Suppressor macrophage treated with lipopolysaccharide for 4 hours (primary cell): ENCODE measurements around the gene KIF5A.

ENCODE experiments used
- DNase-seq: peaks from one replicate; pipeline ENCODE4 v3.0.0-alpha.2; 2020

Gene KIF5A

DNA sequence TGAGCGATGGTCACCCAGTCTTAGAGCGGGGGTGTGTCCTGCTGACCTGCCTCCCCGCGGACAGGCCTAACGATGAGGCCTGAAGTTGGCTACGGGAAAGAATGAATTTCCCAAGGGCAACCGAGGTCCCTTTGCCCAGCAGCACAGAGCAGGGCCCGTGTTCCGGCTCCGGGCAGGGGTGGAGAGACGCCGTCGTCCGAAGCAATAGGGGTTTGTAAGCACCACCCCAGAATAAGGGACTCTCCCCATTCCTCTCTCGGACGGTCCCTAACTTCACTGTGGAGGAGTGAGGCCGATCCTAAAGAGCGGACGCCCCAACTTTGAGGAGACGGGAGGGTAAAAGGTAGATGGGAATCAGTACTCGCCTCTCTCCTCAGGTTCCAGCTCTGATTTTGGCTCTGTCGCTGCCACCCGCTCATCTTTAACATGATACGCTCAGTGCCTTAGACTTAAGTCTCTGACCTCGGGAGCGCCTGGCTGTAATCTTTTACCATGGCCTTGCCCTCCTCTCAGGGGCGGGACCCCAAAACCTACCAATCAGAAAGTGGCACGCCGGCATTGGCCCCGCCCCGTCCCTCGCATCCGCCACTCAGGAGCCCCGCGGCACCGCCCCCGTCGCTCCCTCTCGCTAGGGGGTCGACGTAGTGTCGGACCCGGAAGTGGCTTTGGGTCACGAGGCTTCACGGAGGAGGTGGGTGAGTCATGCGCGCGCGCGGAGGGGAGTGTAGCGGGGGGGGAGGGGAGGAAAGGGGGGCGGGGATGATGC is 29.6 kb upstream of the KIF5A start, which contains the start of gene DDIT3:
TSS of gene DDIT3 (minus strand) at position 462 of the 766 bp plus-strand sequence. CDS start 3,108 bp downstream, outside the sequence.
- peak; percentile 100 for DNase-seq

DNA sequence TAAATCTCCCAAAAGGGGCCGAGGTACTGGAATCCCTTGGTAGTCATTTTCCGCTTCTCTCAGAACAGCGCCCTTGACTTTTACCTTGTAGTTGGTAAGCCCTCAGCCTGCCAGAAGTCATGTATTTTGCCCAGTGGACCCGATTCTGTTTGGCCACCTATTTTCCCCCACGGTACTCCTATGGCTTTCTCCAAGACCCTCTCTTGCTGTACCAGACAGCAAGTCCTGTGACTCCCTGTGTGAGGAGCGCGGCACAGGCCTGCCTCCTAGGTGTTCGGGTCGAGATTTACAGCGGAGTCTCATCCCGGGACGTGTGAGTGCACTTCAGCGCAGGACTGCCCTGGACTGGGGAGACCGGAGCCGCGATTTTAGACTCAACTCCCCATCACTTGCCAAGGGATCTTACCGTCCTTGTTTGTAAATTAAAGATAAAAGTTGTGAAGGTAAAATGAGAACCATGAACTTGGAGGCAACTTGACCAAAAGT is 28.3 kb upstream of the KIF5A start:
- no peak for DNase-seq

DNA sequence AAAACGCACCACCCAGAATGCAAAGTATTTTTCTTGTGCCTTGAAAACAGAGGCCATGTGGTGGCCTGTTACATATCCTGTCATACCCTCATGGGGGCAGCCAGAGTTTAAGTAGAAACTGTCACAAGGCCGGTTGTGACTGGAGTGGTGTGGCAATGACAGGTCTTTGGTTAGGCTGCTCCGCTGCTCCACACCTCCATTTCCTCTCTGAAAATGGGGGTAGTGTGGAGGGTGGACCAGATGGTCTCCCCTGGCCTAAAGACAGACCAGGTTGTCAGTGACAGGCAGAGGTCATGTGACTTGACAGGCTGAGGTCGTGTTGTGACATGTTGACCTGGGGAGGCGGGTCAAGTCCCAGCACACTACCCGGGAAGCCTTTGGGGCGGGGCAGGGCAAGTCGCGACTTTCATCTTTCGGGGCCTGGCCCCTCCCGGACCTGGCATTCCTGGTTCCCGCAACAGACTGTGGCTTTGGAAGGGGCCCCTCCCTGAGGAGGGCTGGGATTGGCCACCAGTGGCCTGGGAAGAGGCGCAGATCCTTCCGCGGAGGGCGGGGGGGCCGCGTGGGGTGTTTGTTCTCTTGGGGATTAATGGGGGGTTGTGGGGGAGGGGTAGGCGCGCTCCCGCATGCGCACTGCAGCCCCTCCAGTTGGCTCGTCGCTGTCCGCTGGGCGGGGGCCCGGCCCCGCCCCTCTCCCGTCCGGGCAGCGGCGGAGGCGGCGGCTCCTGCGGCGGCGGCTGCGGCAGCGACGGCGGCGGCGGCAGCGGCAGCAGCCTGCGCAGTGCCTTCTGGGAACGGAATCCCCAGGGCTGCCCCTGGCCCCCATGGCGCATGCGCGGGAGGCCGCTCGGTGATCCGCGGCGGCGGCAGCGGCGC is 27.6 kb upstream of the KIF5A start, which contains the start of gene MBD6:
TSS of gene MBD6 (plus strand) at position 814 of the 876 bp plus-strand sequence. CDS start 1,480 bp downstream, outside the sequence.
- peak; percentile 94 for DNase-seq

DNA sequence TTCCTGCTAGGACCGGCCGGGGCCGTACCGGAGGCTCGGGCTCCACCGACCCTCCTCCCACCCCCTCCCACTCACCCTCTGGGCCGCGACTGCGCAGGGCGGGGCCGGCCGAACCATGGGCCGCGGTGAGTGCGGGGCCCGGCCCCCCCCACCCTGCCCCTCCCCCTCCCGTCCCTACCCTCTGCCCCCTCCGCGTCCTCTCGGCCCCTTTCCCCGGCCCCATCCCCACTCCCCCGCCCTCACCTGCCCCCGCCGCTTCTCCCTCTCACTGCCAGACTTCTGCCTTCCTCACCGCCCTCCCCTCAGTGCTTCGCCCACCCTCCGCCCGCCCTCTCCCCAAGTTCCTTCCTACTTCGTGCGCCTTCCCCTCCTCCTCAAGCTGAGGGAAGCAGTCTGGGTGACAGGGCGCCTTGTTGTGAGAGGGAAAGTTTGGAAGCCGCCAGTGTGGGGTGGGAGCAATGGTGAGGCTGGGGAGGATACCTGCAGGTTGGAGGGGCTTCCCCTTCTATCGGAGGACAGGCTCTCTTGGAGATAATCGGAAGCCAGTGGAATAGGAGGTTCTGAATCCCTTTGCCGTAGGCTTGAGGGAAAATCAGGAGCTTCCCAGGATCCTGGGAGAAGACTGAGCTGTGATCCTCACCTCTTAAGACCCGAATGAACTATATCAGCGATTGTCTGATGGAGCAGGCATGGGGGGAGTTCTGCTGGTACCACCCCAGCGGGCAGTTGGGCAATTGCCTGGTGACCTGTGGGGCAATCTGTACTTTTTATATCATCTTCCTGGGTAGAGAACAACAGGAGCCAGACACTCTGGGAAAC is 26.7 kb upstream of the KIF5A start:
- peak; percentile 61 for DNase-seq

DNA sequence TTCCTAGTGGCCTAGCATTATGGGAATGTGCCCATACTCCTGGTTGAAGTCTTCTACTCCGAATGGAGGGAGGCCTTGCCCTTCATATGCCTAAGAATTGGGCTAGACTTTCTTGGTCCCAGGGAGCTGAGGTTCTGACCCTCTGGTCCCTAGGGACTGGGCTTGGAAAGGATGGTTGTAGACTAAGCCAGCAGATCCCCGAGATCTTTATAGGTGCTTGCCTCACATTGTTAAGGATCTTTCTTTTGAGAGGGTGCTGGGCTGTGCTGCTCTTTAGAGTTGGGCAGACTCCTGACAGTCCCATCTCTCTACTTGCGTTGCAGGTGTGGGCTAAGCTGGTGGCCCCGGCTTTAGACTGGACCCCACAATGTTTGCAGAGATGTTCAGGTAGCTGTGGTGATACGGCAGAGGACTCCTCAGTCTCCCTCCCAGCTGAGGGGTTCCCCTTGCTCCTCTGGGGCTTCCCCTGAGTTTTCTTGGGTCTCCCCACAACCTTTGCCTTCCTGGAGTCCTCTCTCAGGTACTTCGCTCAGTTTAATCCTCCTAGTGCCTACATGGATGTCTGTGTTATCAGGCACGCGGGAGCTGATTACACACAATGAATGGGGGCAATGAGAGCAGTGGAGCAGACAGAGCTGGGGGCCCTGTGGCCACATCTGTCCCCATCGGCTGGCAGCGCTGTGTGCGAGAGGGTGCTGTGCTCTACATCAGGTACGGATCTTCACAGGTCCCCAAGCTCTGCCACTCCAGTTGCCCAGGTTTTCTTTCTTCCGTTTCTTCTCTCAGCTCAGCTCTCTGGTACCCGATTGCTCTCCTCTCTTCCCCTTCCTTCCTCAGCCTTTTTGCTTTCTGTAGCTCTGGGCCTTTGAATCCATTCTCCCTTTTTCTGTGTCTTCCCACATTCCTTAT is 25.9 kb upstream of the KIF5A start:
- no peak for DNase-seq

DNA sequence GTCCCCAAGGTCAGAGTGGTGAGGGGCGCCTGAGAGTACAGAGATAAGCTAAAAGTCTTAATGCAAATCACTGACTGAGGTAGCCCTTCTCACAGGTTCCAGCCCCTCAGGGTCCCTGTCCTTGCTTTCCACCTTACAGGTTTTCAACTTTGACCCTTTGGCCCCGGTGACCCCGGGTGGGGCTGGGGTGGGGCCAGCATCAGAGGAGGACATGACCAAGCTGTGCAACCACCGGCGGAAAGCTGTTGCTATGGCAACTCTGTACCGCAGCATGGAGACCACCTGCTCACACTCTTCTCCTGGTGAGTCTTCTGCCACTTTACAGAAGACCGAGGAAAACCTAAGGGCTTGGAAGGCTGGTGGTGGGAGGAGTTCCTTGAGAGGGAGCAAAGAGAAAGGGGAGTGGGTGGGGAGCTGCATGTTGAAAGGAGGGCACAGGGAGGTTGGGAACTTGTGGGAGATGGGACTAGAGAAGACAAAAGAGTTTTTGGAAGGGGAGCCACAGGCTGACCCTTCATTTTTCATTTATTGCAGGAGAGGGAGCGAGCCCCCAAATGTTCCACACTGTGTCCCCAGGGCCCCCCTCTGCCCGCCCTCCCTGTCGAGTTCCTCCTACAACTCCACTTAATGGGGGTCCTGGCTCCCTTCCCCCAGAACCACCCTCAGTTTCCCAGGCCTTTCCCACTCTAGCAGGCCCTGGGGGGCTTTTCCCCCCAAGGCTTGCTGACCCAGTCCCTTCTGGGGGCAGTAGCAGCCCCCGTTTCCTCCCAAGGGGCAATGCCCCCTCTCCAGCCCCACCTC is 24.8 kb upstream of the KIF5A start:
- no peak for DNase-seq

DNA sequence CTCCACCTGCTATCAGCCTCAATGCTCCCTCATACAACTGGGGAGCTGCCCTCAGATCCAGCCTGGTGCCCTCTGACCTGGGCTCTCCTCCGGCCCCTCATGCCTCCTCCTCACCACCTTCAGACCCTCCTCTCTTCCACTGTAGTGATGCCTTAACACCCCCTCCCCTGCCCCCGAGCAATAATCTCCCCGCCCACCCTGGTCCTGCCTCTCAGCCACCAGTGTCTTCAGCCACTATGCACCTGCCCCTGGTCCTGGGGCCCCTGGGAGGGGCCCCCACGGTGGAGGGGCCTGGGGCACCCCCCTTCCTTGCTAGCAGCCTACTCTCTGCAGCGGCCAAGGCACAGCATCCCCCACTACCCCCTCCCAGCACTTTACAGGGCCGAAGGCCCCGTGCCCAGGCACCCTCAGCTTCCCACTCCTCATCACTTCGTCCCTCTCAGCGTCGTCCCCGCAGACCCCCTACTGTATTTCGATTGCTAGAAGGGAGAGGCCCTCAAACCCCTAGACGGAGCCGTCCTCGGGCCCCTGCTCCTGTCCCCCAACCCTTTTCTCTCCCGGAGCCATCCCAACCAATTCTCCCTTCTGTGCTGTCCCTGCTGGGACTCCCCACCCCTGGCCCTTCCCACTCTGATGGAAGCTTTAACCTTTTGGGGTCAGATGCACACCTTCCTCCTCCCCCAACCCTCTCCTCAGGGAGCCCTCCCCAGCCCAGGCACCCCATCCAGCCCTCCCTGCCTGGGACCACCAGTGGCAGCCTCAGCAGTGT is 24.0 kb upstream of the KIF5A start:
- DNase-seq: no peak

DNA sequence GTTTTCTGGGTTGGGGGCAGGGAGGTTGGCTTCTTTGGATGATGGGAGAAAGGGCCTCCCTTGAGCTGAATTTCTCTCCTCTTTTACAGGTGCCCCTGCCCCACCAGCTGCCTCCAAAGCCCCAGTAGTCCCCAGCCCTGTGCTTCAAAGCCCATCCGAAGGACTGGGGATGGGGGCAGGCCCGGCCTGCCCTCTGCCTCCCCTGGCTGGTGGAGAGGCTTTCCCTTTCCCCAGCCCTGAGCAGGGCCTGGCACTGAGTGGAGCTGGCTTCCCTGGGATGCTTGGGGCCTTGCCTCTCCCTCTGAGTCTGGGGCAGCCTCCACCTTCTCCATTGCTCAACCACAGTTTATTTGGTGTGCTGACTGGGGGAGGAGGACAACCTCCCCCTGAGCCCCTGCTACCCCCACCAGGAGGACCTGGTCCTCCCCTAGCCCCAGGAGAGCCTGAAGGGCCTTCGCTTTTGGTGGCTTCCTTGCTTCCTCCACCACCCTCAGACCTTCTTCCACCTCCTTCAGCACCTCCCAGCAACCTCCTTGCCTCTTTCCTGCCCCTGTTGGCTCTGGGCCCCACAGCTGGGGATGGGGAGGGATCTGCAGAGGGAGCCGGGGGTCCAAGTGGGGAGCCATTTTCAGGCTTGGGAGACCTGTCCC is 23.2 kb upstream of the KIF5A start:
- no peak for DNase-seq

DNA sequence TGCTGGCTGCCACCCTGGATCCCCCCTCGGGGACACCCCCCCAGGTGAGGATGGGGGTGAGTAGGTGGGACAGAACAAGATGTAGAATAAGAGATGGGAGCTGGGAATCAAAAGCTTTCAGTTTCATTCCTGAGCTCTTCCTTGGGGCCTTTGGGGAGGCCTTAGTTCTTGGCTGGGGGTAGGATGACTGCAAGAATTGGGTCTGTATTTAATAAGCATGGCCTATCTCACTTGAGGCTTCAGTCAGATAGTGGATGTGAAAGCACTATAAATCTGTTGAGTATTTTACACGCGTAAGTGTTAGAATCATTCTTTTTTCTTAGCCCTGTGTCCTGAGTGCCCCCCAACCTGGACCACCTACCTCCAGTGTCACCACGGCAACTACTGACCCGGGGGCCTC is 22.7 kb upstream of the KIF5A start:
- DNase-seq: no peak

DNA sequence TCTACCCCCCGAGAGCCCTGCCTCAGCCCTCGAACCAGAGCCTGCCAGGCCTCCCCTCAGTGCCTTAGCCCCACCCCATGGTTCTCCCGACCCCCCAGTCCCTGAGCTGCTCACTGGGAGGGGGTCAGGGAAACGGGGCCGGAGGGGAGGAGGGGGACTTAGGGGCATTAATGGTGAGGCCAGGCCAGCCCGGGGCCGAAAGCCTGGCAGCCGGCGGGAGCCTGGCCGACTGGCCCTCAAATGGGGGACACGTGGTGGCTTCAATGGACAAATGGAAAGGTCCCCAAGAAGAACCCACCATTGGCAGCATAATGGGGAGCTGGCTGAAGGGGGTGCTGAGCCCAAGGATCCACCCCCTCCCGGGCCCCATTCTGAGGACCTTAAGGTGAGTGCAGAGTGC is 21.7 kb upstream of the KIF5A start:
- DNase-seq: no peak

DNA sequence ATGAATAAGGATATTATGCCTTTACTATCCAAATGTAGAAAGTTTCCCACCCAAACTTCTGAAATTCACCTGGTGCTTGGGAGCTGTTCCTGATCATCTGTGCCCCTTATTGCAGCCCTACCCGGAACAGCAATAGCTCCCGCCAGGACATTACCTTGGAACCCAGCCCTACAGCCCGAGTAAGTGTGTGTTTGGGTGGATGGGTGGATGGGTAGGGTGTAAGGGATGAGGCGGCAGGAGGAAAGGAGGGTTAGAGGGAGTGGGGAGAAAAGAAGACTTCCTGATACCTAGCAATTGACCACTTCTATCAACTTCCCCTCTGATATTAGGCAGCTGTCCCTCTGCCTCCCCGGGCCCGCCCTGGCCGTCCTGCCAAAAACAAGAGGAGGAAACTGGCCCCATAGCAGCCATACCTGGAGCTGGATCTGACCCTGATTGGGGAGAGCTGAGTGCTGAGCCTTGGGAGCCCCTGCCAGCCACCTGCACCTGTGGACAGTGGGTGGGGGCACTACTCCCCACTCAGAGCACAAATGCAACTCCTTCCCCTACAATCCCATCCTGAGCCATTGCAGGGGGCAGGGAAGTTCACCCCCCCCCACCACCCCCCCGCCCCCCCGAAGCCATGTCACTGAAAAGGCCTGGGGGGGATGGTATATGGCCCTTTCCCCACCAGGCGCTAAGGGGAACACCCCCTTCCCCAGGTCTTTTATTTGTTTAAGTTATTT is 20.9 kb upstream of the KIF5A start:
- DNase-seq: no peak

DNA sequence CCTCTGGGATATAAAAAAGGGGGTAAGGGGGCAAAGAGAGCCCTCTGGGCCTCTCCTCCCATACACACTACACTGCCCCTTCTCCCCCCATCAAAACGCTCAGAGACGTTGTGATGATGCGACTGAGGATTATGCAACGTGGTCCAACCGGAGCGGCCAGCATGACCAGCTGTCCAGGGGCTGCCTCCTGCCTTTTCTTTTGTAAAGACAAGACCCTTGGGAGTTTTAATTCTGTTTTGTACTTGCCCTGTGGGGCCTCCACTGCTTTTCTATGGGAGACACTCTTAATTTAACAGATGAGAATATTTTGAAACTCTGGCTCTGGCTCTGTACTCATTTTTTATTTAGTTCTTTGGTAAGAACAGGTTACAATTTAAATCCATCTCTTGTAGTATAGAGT is 20.0 kb upstream of the KIF5A start:
- no peak for DNase-seq

DNA sequence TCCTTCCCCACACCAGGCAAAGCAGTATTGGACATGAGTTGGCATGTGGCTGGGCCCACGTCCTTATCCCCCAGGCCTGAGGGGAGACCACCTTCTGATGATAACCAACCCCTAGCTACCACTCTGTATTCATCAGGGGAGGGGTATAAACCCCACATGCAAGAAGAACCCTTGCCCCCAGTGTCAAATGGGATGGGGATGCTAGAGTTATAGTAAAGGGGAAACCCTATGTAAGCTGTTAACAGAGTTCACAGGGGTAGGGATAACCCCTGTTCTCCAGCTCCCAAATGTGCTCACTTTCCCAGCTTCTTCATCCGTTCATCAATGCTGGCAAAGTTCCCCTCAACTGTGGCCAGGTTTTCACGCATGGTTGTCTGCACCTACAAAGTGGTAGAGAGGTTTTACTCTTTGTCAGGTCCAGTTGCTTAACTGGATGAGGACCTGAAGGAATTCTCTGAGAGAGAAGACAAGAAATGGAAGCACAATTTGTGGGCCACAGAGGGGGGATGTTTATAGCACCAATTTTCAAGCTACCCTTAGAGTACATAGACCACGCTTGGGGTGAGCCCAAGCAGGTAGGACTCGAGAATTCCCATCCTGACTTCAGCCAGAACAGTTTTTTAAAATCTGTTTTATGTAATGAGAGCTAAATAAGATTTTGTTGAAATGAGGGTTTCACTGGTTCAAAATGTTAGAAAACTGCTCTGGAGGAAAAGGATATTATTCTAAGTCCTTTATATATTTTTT is 19.3 kb upstream of the KIF5A start:
- no peak for DNase-seq

DNA sequence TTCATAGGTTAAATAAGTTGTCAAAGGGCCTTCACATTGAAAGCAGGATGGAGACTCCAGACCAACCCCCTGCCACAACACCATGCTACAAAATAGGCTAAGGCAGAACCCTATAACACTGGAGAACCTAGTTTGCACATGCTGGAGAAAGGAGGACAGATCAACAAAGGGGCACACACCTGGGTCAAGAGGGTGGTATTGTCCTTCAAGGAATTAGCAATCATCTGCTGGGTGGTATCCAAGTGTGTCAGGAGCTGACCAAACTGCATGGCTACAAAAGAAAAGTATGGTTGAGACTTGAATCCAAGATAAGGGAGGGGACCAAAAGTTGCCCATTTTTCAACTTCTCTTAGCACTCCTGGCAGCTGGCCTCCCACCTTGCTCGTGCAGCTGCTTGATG is 18.0 kb upstream of the KIF5A start:
- DNase-seq: no peak

DNA sequence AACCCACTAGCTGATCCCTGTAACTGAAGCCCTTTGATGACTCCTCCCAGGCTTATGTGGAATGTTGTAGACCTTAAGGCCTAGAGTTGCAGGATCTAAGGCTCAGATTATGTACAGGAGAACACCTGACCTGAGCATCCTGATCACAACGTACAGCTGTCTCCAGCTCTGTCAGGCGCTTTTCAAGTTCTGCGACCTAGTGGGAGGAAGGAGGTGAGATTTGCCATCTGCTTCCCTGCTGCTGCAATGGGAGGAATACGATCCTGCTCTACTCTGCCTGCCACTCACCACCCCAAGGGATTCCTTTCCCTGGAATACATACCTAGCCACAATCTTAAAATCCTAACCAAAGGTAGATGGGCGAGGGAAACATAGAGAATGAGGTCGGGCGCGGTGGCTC is 16.7 kb upstream of the KIF5A start:
- DNase-seq: no peak

DNA sequence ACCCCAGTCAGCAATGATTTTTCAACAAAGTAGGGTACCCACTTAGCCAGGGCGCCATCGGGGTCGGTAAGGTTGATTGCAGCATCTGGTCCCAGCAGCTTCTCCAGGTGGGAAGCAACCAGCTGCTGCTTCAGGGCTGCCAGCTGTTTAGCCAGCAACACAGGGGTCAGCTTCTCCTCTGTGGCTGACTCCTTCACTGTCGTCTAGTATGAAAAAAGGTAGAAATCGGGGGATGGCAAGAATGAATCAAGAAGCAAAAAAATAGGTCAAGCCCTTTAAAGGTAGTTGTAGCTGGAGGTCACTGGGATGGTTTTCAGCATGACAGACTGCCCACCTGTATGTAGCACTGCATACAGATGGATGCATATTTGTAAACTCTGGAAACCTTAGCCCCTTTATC is 15.6 kb upstream of the KIF5A start:
- no peak for DNase-seq

DNA sequence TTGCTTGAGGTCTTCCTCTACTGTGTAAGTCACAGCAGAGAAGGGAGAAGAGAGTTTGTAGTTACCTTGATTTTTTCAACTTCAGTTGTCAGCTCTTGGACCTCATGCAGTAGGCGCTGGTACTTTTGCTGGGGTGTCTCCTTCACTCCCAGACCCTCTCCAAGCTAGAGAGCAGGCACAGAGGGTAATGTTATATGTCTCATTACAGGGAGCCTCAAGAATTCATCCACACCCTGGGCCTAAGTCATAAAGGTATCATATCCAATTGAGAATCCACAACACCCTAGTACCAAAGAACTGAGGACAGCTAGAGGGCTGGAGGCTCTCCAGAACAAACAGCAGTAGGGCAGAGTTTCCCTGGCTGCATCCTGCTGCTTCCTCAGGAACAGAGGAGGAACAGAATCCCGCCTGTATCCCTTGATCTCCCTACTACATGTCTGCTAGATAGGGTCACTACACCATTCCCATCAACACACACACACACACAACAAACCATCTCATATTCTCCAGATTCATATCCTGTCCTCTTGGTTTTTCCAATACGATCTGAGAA is 14.8 kb upstream of the KIF5A start:
- DNase-seq: no peak
